Esophagus muscularis mucosa (tissue), 2 donors: ENCODE measurements around the gene ZNF774.

Source experiments
- POLR2A ChIP-seq: fragments of 450-650 bp; IDR thresholded peaks from one replicate; pipeline ENCODE4 v1.6.1; 2017; ENCODE audit warnings: antibody characterized with exemption, moderate library complexity, mild to moderate bottlenecking, low read depth
- POLR2AphosphoS5 ChIP-seq, 2 donors: sonication (generic); formaldehyde crosslinking; IDR thresholded peaks; one replicate each; pipeline ENCODE4 v1.6.1; 2017; ENCODE audit warnings: antibody characterized with exemption in 2 of 2

DNA sequence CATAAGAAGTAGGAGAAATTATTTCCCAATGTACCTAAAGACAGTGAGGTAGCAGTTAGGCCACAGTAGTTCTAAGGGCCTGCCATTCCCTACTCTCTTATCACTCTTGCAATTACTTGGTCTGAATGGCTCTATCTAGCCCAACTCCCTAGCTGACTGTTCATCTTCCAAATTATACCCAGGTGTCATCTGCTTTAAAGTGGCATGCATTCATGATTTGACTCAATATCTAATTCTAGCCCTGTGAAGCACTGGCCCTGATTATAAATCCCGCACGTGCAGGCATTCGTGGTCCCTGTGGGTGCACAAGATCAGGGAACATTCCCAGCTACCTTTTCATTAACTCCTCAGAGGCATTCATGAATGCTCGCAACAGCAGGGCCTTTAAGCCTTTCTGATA, 43.1 kb upstream of the ZNF774 start:
- TF ChIP-seq POLR2A (no peak), POLR2AphosphoS5 (IDR thresholded peaks at IDR 0.05) (no peak)
